ENCODE measurements around the gene TXNL4B. TPM values are rescaled to one million over a fixed set of nuclear protein-coding genes. Genes with fewer than 3 reads are reported as not detected.

The TXNL4B gene
- total RNA-seq: 10 to 100 TPM; 17.6 to 24.6 TPM

DNA sequence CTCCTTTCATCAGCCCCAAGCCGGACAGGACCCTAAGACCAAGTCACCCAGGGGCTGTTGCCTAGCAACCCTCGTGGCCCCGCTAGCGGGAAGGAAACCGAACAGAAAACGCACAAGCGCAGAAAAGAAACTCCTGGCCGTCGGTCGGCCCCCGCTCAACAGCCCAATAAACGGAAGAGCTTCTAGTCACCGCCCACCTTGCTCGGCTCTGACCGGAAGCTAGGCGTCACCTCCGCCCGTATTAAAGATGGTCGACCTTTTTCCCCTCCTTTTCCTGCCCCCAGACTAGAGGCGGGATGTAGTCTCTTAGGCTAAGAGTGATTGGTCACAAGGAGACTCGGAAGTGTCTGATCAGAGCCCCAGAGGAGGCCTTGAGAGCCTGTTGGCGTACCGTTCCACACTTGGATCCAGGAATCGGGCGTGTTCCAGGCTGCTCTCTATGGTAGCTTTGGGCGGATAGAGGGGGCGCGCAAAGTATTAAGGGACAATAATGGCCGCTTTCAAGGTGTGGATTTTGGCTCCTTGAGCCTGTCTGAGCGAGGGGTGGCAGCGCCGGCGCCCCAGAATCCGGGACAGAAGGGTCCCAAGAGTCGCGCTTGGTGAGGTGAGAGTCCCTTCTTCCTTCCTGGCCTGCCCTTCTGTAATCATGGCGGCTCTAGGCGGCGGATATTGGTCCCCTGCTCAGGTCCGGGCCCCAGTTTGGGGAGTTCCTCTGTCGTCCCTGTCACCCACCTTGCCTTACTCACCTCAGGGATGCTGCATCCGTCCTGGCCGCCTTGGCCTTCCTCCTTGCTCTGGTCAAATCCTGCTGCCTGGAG is at the start of gene TXNL4B, which contains the start of gene DHX38:
Gene TXNL4B (minus strand): TSS at position 173 of the 818 bp plus-strand sequence. CDS start 2,871 bp downstream, outside the sequence.
Gene DHX38 (plus strand): TSS at position 400 of the 818 bp plus-strand sequence. CDS start 2,311 bp downstream, outside the sequence.
- ATAC-seq: peak; percentile 98

DNA sequence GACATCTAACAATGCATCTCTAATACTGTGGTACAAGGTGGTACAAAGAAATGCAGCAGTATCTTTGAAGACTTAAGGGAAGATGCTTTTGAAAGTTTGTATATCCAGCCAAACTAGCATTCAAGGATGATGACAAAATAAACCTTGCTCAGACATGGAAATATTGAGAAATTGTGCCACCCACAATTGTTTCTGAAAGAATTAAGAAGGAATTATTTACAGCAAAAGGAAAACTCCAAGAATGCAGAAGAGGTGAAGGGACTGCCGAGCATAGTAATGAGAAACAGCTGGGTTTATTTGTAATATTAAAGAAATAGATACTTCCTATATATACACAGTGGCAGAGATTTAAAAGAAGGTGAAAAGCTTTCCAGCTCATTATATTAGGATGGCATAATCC is 49.1 kb upstream of the TXNL4B start:
- Mint-ChIP-seq H3K9me3 (ENCODE audit: low read depth) (peaks cover 2% of the 10 kb centered on the region), H3K4me1 (no peaks in the 10 kb centered on the region), H3K36me3 (ENCODE audit: low read depth) (no peaks in the 10 kb centered on the region), H3K27me3 (peaks cover 2% of the 10 kb centered on the region), H3K27ac (no peak overlapping the region), H3K4me3 (no peak overlapping the region)
- DNase-seq: no peak
- intact Hi-C loops (cut with DNase I, micrococcal nuclease): no loop called here
- POLR2A ChIA-PET: interaction anchor here (0.6 kb wide), 1 partner anchor 129 kb away, joined by 3 read pairs; no protein-coding TSS in a partner anchor
- ATAC-seq: no peak
- CTCF ChIA-PET: interaction anchor here (2.1 kb wide), 1 partner anchor 17 kb away, joined by 6 read pairs; no protein-coding TSS in a partner anchor

More for the DNA sequence above, at the start of gene TXNL4B, which contains the start of gene DHX38:
- Mint-ChIP-seq H3K9me3 (ENCODE audit: low read depth) (no peaks in the 10 kb centered on the region), H3K4me3 (peak within 1 kb of the TSS; percentile 96), H3K4me1 (peaks cover 41% of the 10 kb centered on the region), H3K27me3 (no peaks in the 10 kb centered on the region), H3K36me3 (ENCODE audit: low read depth) (peaks cover 41% of the 10 kb centered on the region), H3K27ac (peak within 1 kb of the TSS; percentile 92)
- intact Hi-C loops (cut with DNase I, micrococcal nuclease): loop anchor here (1.0 to 10.0 kb wide), 15 partner anchors 85 to 1356 kb away; partner anchors contain the start of genes DHODH (in 2 of the 2), IST1 (in 2 of the 2), VAC14 (in 2 of the 2) and ATXN1L (in 1 of the 2)
- POLR2A ChIA-PET: interaction anchor here (0.5 to 1.2 kb wide), 3 partner anchors 19 to 659 kb away, joined by 3 to 5 read pairs (median 3); no protein-coding TSS in a partner anchor
- CTCF ChIA-PET: interaction anchor here (0.7 to 1.9 kb wide), 7 partner anchors 21 to 1592 kb away, joined by 3 to 5 read pairs (median 5); no protein-coding TSS in a partner anchor
- peak; percentile 95 for DNase-seq

- H3K4me1 Mint-ChIP-seq: no peaks in the 10 kb centered on the region
- H3K9me3 Mint-ChIP-seq (ENCODE audit: low read depth): no peaks in the 10 kb centered on the region
- intact Hi-C loops (cut with DNase I, micrococcal nuclease): no loop called here
- no peak for ATAC-seq
- ChIA-PET POLR2A (no interaction called here), CTCF (no interaction called here)
- no peak overlapping the region for H3K27ac Mint-ChIP-seq
- peaks cover 2% of the 10 kb centered on the region for H3K27me3 Mint-ChIP-seq
- no peaks in the 10 kb centered on the region for H3K36me3 Mint-ChIP-seq (ENCODE audit: low read depth)
- no peak overlapping the region for H3K4me3 Mint-ChIP-seq
- no peak for DNase-seq
Measured at GRCh38 chr16:72139908-72140307, 46.5 kb upstream of the TXNL4B start.

- Mint-ChIP-seq H3K4me1 (no peaks in the 10 kb centered on the region), H3K27me3 (peaks cover under 1% of the 10 kb centered on the region), H3K4me3 (no peak overlapping the region), H3K27ac (no peak overlapping the region), H3K36me3 (ENCODE audit: low read depth) (no peaks in the 10 kb centered on the region), H3K9me3 (ENCODE audit: low read depth) (no peaks in the 10 kb centered on the region)
- no peak for DNase-seq
- intact Hi-C loops (cut with DNase I, micrococcal nuclease): no loop called here
- ChIA-PET POLR2A (no interaction called here), CTCF (interaction anchor here (0.7 kb wide), 1 partner anchor 17 kb away, joined by 3 read pairs; no protein-coding TSS in a partner anchor)
- ATAC-seq: no peak
Measured at GRCh38 chr16:72138064-72138572, 44.7 kb upstream of the TXNL4B start.

DNA sequence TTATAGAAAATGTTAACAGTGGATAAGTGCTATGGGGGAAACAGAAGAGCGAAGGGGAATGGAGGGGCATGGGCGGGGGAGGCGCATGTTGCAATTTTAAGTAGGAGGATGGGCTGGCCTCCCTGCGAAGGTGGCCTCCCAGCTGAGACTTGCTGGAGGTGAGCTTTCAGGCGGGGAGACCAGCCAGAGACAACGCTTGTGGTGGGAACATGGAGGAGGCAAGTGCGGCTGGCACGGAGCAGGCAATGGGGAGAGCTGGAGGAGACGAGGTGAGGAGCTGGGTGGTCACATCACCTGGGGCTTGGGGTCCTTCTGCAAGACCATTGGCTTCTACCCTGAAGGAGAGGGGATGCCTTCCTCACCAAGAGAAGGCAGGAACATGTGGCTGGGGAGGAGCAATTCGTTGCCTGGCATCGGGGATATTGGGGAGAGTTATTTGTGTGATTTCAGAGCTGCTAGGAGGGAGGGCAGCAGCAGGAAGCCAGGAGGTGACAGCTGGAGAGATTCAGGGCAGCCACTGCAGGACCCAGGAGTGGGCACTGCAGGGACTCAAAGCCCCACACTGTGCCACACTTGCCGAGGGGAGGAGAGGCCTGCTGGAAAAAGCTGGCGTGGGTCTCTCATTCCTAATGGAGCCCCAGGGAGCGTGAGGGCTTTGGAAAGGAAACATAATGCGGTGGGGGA is 44.1 kb upstream of the TXNL4B start:
- ChIA-PET POLR2A (no interaction called here), CTCF (interaction anchor here (0.7 kb wide), 1 partner anchor 17 kb away, joined by 3 read pairs; no protein-coding TSS in a partner anchor)
- no peaks in the 10 kb centered on the region for H3K27me3 Mint-ChIP-seq
- ATAC-seq (no peak), DNase-seq (no peak)
- no peaks in the 10 kb centered on the region for H3K9me3 Mint-ChIP-seq (ENCODE audit: low read depth)
- H3K4me1 Mint-ChIP-seq: no peaks in the 10 kb centered on the region
- H3K27ac Mint-ChIP-seq: no peak overlapping the region
- intact Hi-C loops (cut with DNase I, micrococcal nuclease): no loop called here
- no peaks in the 10 kb centered on the region for H3K36me3 Mint-ChIP-seq (ENCODE audit: low read depth)
- no peak overlapping the region for H3K4me3 Mint-ChIP-seq

GRCh38 chr16:72134507-72134906 is 41.1 kb upstream of the TXNL4B start:
- ChIA-PET CTCF (interaction anchor here (1.3 kb wide), 1 partner anchor 10 kb away, joined by 3 read pairs; no protein-coding TSS in a partner anchor), POLR2A (no interaction called here)
- no peak for DNase-seq
- H3K36me3 Mint-ChIP-seq (ENCODE audit: low read depth): no peaks in the 10 kb centered on the region
- ATAC-seq: no peak
- no peaks in the 10 kb centered on the region for H3K4me1 Mint-ChIP-seq
- H3K27me3 Mint-ChIP-seq: no peaks in the 10 kb centered on the region
- no peaks in the 10 kb centered on the region for H3K9me3 Mint-ChIP-seq (ENCODE audit: low read depth)
- no peak overlapping the region for H3K4me3 Mint-ChIP-seq
- intact Hi-C loops (cut with DNase I, micrococcal nuclease): no loop called here
- H3K27ac Mint-ChIP-seq: no peak overlapping the region

DNA sequence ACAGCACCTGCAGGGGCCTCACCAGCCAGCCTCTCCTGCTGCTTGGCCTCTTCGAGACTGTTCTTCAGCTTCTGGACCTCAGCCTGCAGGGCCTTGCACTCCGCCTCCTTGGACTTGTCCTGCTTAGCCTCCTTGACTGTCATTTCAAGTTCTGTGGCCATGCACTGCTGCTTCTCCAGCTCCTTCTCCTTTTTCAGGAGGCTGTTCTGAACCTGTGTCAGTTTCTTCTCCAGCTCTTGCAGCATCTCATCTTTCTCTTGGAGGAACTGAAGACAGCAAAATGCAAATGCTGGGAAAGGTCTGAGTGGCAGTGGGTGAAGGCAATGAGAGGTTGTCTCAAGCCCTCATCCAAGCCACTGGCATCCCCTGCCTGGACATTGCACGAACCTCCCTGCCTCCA is 39.3 kb upstream of the TXNL4B start:
- H3K4me3 Mint-ChIP-seq: no peak overlapping the region
- no peaks in the 10 kb centered on the region for H3K27me3 Mint-ChIP-seq
- DNase-seq: no peak
- H3K4me1 Mint-ChIP-seq: no peaks in the 10 kb centered on the region
- no peaks in the 10 kb centered on the region for H3K36me3 Mint-ChIP-seq (ENCODE audit: low read depth)
- H3K9me3 Mint-ChIP-seq (ENCODE audit: low read depth): no peaks in the 10 kb centered on the region
- H3K27ac Mint-ChIP-seq: no peak overlapping the region
- intact Hi-C loops (cut with DNase I, micrococcal nuclease): no loop called here
- no peak for ATAC-seq
- CTCF ChIA-PET: interaction anchor here (1.0 kb wide), 1 partner anchor 8 kb away, joined by 3 read pairs; no protein-coding TSS in a partner anchor
- POLR2A ChIA-PET: no interaction called here

DNA sequence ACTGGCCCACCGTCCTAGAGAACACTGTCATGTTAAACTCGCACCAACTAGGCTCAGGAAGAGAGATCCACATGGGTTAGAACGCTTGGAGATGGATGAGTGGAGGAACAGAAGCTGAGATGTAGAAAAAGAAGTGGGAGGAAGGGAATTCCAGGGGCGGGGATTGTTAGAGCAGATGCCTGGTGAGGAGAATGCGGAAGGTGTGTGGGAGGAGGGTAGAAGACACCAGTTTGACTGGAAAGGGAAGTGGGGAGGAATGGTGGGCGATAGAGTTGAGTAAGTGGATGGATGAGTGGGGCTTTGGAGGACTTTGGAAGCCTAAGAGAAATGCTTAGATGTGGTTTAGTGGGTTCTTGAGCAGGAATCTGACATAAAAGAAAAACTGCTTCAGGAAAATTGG is 37.6 kb upstream of the TXNL4B start:
- CTCF ChIA-PET: no interaction called here
- Mint-ChIP-seq H3K27ac (no peak overlapping the region), H3K36me3 (ENCODE audit: low read depth) (no peaks in the 10 kb centered on the region), H3K4me1 (no peaks in the 10 kb centered on the region), H3K4me3 (no peak overlapping the region), H3K27me3 (no peaks in the 10 kb centered on the region), H3K9me3 (ENCODE audit: low read depth) (no peaks in the 10 kb centered on the region)
- DNase-seq (no peak), ATAC-seq (no peak)
- intact Hi-C loops (cut with DNase I, micrococcal nuclease): no loop called here
- POLR2A ChIA-PET: no interaction called here

- POLR2A ChIA-PET: interaction anchor here (0.6 kb wide), 1 partner anchor 1893 kb away, joined by 3 read pairs; no protein-coding TSS in a partner anchor
Measured at GRCh38 chr16:72129976-72130656, 36.7 kb upstream of the TXNL4B start.

DNA sequence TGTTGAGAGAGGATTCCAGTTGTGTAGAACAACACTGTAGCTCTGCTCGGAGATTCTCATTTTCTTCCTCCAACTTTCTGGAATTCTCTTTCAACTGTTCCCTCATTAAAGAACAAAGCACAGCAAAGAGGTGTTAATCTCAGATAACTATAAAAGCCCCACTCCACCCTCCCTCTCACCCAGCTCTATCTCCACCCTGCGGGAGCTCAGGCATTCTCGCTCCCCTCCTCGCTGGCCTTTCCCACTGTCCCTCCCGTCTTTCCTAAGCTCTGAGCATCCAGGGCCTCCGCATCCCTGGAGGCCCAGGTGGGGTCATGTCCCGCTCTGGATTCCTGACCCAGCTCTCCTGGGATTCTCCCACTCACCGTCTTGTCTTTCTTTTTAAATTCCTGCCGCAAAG is 35.3 kb upstream of the TXNL4B start:
- Mint-ChIP-seq H3K9me3 (ENCODE audit: low read depth) (no peaks in the 10 kb centered on the region), H3K27me3 (no peaks in the 10 kb centered on the region), H3K4me1 (peaks cover 3% of the 10 kb centered on the region), H3K4me3 (no peak overlapping the region), H3K36me3 (ENCODE audit: low read depth) (no peaks in the 10 kb centered on the region), H3K27ac (no peak overlapping the region)
- ChIA-PET CTCF (interaction anchor here (0.9 to 1.6 kb wide), 2 partner anchors 10 to 338 kb away, joined by 4 to 5 read pairs; no protein-coding TSS in a partner anchor), POLR2A (no interaction called here)
- intact Hi-C loops (cut with DNase I, micrococcal nuclease): loop anchor here (10.0 kb wide), 3 partner anchors 116 to 1826 kb away; no protein-coding TSS in a partner anchor
- ATAC-seq: no peak
- no peak for DNase-seq

More at GRCh38 chr16:72129976-72130656, 36.7 kb upstream of the TXNL4B start:
- DNase-seq (no peak), ATAC-seq (no peak)
- Mint-ChIP-seq H3K27me3 (no peaks in the 10 kb centered on the region), H3K27ac (no peak overlapping the region), H3K9me3 (ENCODE audit: low read depth) (no peaks in the 10 kb centered on the region), H3K4me1 (peaks cover 1% of the 10 kb centered on the region), H3K4me3 (no peak overlapping the region), H3K36me3 (ENCODE audit: low read depth) (no peaks in the 10 kb centered on the region)
- CTCF ChIA-PET: interaction anchor here (0.6 to 0.9 kb wide), 3 partner anchors 41 to 1495 kb away, joined by 3 to 4 read pairs (median 4); no protein-coding TSS in a partner anchor
- intact Hi-C loops (cut with DNase I, micrococcal nuclease): loop anchor here (10.0 kb wide), 3 partner anchors 115 to 1825 kb away; no protein-coding TSS in a partner anchor

All from activated CD4-positive, alpha-beta T cell treated with anti-CD3 and anti-CD28 coated beads for 36 hours (primary cell).